ENCODE data around the gene AASDH. TPM values are rescaled to one million over a fixed set of nuclear protein-coding genes. Genes with fewer than 3 reads are reported as not detected.

Gene AASDH
- total and polyA plus RNA-seq, 4 donors, result 2.7 to 13.3 (median 9.1) TPM

- DNase-seq (ENCODE audit: low spot score), result peak; percentile 38
- no peak overlapping the region for H3K4me3 ChIP-seq (ENCODE audit: low read depth in 1 of 3, low read length in 3 of 3)
- 61% methylated on average over 5 of the region's 5 CpGs for WGBS
- H3K27me3 ChIP-seq (ENCODE audit: control insufficient read depth in 4 of 4, insufficient read depth in 4 of 4, low read length in 3 of 4), result no peaks in the 10 kb centered on the region
- H3K9ac ChIP-seq (ENCODE audit: low read depth in 1 of 2, low read length in 2 of 2), result no peak overlapping the region
- TF ChIP-seq MAX (IDR thresholded peaks at IDR 0.05), result no peak
- TF ChIP-seq ZBTB33 (IDR thresholded peaks at IDR 0.05), result no peak
- peak; percentile 74 to 79 for TF ChIP-seq RAD21 (IDR thresholded peaks at IDR 0.05)
- peak; percentile 47 for TF ChIP-seq CTCF (IDR thresholded peaks at IDR 0.05; ENCODE audit: low read depth, low read length, missing input control)
- no peak for TF ChIP-seq HNF4A (conservative IDR thresholded peaks at IDR 0.05)
- no peaks in the 10 kb centered on the region for H3K36me3 ChIP-seq (ENCODE audit: control insufficient read depth in 4 of 4, insufficient read depth in 3 of 4, low read depth in 1 of 4, low read length in 3 of 4)
- H3K4me1 ChIP-seq (ENCODE audit: control insufficient read depth in 4 of 4, insufficient read depth in 4 of 4, low read length in 3 of 4), result no peaks in the 10 kb centered on the region
- no peaks in the 10 kb centered on the region for H3K9me3 ChIP-seq (ENCODE audit: control insufficient read depth in 4 of 4, low read length in 3 of 4)
- H3K27ac ChIP-seq (ENCODE audit: low read depth in 1 of 2, low read length in 2 of 2), result no peak overlapping the region
These were observed 37.6 kb upstream of the AASDH start for GRCh38 chr4:56424697-56425514.

GRCh38 chr4:56424176-56424575, 36.9 kb upstream of the AASDH start:
- Histone ChIP-seq H3K9me3 (ENCODE audit: control insufficient read depth in 4 of 4, low read length in 3 of 4) (no peaks in the 10 kb centered on the region), H3K36me3 (ENCODE audit: control insufficient read depth in 4 of 4, insufficient read depth in 3 of 4, low read depth in 1 of 4, low read length in 3 of 4) (no peaks in the 10 kb centered on the region), H3K27me3 (ENCODE audit: control insufficient read depth in 4 of 4, insufficient read depth in 4 of 4, low read length in 3 of 4) (no peaks in the 10 kb centered on the region), H3K4me1 (ENCODE audit: control insufficient read depth in 4 of 4, insufficient read depth in 4 of 4, low read length in 3 of 4) (no peaks in the 10 kb centered on the region), H3K4me3 (ENCODE audit: low read depth in 1 of 3, low read length in 3 of 3) (no peak overlapping the region), H3K9ac (ENCODE audit: low read depth in 1 of 2, low read length in 2 of 2) (no peak overlapping the region), H3K27ac (ENCODE audit: low read depth in 1 of 2, low read length in 2 of 2) (no peak overlapping the region)
- no peak for DNase-seq (ENCODE audit: low spot score)
- 93% methylated on average over 5 of the region's 5 CpGs for WGBS
- TF ChIP-seq YY1 (IDR thresholded peaks at IDR 0.05), result no peak
- TF ChIP-seq JUND (IDR thresholded peaks at IDR 0.05), result no peak
- no peak for TF ChIP-seq ATF3 (IDR thresholded peaks at IDR 0.05)
- no peak for TF ChIP-seq GABPA (IDR thresholded peaks at IDR 0.05 in 1 of 2, conservative IDR thresholded peaks at IDR 0.05 in 1 of 2)

- TF ChIP-seq SP1 (IDR thresholded peaks at IDR 0.05) (no peak), RAD21 (IDR thresholded peaks at IDR 0.05) (no peak), FOXA1 (IDR thresholded peaks at IDR 0.05) (no peak), YY1 (IDR thresholded peaks at IDR 0.05) (no peak), TAF1 (conservative IDR thresholded peaks at IDR 0.05) (no peak), EGR1 (IDR thresholded peaks at IDR 0.05; ENCODE audit: low read depth in 2 of 2) (no peak), REST (IDR thresholded peaks at IDR 0.05) (no peak), RXRA (IDR thresholded peaks at IDR 0.05) (no peak)
- DNase-seq (ENCODE audit: low spot score), result no peak
- no peak overlapping the region for H3K9ac ChIP-seq (ENCODE audit: low read depth in 1 of 2, low read length in 2 of 2)
- H3K27me3 ChIP-seq (ENCODE audit: control insufficient read depth in 4 of 4, insufficient read depth in 4 of 4, low read length in 3 of 4), result no peaks in the 10 kb centered on the region
- H3K9me3 ChIP-seq (ENCODE audit: control insufficient read depth in 4 of 4, low read length in 3 of 4), result no peaks in the 10 kb centered on the region
- no peak overlapping the region for H3K4me3 ChIP-seq (ENCODE audit: low read depth in 1 of 3, low read length in 3 of 3)
- H3K4me1 ChIP-seq (ENCODE audit: control insufficient read depth in 4 of 4, insufficient read depth in 4 of 4, low read length in 3 of 4), result no peaks in the 10 kb centered on the region
- H3K27ac ChIP-seq (ENCODE audit: low read depth in 1 of 2, low read length in 2 of 2), result no peak overlapping the region
- WGBS, result 96% methylated on average over 3 of the region's 3 CpGs
- H3K36me3 ChIP-seq (ENCODE audit: control insufficient read depth in 4 of 4, insufficient read depth in 3 of 4, low read depth in 1 of 4, low read length in 3 of 4), result no peaks in the 10 kb centered on the region
These were observed 30.1 kb upstream of the AASDH start for GRCh38 chr4:56417396-56417795.
